HG03469 (cell line): ENCODE data around the gene IL4I1.
A peak's percentile ranks its signal among the peaks of the same experiment; 100 is the strongest.
"Not testable (repeated sequence)": the region's sequence is repeated elsewhere in the genome, so short reads cannot be mapped to it uniquely, and the experiment has no call there.

Experiments
- ATAC-seq: cut with Tn5 transposase; IDR thresholded peaks from one replicate; pipeline ENCODE4 v1.9.1; 2021; ENCODE audit warnings: mild to moderate bottlenecking, moderate library complexity, moderate number of reproducible peaks; ENCODE audit not compliant: unreplicated experiment

Gene IL4I1

DNA sequence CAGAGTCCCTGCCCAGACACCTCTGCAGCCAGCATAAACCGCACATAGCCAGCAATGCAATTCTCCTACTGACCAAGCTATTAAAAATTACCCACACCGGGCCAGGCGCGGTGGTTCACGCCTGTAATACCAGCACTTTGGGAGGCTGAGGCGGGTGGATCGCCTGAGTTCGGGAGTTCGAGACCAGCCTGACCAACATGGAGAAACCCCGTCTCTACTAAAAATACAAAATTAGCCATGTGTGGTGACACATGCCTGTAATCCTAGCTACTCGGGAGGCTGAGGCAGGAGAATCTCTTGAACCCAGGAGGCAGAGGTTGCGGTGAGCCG lies 28.2 kb upstream of the IL4I1 start:
- not testable (repeated sequence) for ATAC-seq

DNA sequence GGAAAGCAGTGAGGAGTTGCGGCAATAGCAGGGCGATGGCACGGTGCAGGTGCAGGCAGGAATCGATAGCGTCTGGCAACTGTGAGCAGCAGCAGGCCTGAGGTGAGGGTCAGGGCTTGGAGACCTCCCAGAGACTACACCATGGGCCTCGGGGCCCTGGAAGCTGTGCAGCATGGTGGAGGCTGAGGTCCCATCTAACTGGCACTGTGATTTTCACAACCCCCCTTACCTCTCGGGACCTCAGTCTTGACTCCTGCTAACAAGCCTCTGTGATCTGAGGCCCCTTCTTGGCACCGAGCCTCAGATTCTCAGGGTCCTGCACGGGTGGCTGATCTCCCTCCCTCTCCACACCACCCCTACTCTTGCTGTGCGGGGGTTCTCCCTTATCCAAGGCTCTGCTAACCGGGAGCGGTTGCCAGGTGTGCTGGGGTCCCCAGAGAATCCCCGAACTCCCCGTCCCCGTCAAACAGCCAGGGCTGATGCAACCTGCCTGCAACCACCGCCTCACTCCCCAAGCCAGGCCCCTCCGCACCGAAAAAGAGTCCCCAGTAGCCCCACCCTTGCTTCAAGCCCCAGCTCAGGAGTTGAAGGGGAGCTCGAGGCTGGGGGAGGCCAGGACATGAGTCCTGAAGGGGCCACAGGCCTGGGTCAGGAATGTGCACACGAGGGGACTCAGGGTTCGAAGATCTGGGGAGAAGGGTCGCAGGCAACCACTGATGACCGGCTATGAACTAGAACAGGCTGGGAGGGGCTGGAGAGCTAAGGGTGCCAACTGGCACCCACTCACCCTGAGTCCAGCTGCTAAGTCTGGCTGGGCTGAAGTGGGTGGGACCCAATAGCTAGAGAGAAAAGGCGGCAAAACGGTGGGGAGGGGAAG lies 27.6 kb upstream of the IL4I1 start:
- ATAC-seq = no peak

DNA sequence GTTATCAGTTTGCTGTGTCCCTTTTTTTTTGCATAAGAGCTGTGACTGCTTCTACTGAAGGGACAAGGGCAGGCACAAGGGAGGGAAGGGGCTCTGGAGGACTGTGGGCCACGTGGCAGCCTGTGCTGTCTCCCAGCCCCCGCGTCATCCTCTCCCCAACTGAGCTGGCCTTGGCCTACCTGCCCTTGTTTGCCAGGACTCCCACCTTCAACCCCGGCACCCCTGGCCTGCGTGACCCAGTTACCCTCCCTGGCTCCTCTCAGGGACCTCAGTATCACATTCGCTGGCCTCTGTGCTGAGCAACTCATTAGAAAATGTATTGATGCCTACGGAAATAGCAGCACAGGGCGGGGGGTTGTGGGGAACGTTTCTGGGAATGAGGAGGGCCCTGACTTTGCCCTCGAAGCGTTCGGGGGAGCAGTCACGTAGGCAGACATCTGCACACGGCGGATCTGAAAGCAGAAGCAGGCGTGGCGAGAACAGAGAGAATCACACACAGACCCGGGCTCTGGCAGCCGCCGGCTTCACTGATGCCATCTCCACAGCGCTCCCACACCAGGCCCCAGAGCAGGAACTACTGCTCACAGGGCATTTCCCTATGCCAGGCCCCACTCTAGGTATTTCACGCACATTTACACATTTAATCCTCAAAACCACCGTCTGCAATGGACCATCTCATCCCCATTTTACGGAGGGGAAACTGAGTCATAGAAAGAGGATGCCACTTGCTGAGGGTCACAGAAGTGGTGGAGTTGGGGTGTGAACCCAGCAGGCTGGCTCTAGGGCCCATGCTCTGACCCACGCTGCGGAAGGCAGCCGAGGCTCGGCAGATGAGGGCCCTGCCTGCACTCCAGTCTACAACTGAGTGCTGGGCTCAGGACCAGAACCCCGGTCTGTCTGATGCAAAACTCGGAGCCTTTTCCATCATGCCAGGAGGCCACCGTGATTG lies 26.6 kb upstream of the IL4I1 start:
- no peak for ATAC-seq

DNA sequence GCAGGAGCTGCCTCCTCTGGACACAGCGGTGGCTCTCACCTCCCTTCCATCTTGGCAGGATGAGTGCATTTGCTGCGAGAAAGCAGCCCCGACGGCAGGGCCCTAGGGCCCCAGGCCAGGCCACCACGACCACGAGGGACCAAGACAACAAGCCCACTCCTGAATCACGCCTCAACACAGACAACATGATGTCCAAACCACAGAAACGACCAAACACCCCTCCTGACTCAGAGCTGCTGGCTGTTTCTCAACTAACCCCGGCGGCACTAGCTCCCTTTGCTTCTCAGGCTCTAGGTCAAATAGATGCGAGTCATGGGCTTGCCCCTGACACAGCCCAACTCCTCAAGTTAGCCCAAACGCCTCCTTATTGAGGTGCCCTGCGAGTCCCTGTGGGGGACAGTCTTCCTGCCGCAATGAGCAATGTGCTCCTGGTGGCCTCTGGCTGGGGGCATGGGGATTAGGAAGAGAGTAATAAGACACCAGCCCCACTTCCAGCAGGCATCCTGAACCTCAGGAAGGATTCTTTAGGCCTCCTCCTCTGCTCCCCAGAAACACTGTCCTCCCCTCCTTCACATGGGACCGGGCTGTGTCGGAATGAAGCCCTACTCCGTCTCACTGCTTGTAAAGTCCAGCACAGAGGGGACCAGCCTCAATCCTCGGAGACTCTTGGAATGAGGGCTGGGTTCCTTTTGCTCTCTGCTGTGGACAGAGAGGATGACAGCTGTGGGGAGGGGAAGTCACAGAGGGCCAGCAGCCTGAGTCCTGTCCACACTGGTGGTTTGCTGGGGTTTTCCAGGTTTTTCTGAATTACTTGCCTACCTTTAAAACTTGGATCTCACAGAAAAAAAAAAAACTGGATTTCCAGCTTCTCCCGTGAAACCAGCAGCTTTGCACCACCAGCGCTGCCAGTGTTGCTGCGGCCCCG lies 25.4 kb upstream of the IL4I1 start:
- ATAC-seq = no peak

DNA sequence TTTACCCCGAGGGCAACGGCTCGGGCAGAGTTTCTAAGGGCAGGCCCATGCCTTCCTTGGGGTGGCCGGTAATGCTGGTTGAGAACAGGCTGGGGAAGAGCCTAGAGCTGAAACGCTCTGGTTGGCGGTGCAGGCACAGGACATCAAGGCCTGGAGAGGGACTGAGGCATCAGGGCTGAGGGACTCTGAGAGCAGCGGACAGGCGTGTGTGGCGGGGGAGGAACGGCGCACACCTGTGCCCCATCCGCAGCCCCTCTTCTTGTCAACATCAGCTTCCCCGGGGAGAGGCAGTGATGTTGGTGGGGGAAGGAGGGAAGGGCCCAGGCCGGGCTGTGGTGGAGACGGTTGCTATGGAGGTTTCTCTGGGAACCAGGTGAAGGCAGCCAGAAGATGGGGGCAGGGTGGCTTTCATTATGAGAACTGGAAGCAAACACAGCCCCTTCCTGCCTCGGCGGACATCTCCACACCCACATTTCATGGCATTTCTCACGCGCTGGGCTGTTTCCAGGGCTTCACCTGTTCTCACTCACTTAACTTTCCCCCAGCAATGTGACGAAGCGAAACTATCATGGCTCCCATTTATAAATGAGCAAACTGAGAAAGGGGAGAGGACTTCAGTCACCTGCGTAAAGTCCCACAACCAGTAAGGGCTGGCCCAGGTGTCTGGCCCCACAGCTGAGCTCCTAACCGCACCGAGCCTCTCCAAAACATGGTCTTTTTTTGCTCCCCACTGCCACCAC lies 24.1 kb upstream of the IL4I1 start:
- no peak for ATAC-seq

DNA sequence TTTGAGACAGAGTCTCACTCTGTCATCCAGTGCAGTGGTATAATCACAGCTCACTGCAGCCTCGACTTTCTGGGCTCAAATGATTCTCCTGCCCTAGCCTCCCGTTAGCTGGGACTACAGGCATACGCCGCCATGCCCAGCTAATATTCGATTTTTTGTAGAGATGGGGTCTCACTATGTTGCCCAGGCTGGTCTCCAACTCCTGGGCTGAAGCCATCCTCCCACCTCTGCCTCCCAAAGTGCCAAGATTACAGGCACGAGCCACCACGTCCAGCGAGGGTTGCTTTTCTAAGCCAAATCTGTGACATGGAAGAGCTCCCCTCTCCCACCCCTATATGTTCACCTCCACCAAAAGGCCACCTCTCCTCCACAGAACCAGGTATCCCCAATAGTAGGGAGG lies 21.4 kb upstream of the IL4I1 start:
- ATAC-seq = no peak

DNA sequence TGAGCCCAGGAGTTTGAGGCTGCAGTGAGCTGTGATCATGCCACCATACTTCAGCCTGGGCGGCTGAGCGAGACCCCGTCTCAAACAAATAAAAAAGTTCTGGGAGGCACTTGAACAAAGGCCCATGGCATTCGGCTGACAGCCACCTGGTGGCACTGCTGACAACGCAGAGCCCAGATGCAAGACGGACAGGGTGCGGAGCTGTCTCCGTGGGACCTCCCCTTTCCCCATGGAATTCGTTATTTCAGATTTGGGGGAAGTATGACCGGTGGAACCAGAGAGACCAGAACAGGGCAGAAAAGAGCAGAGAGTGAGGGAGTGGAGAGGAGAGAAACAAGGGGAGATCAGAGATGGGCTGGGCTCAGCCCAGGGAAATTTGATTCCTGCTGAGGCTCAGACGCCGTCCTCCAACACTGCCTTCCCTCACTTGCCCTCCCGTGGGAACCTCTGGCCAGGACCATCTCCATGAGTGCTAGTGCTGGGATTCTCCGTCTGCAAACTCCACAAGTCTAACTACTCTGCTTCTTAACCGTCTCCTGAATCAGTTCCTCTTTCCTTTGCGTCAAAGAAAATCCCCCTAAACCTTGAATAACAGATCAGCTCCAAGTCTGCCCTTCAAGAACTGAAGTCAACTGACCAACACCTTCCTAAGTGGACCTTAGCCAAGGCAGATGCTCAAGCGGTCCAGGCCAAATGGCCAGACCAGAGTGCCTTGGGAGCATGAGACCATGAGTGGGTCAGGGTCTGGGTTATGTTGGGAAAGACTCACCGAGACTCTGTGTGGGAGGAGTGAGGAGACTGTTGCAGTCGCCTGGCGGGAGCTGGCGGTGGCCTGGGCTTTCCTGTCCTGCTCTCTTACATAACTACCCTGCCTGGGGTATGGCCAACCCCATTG lies 20.4 kb upstream of the IL4I1 start:
- no peak for ATAC-seq

DNA sequence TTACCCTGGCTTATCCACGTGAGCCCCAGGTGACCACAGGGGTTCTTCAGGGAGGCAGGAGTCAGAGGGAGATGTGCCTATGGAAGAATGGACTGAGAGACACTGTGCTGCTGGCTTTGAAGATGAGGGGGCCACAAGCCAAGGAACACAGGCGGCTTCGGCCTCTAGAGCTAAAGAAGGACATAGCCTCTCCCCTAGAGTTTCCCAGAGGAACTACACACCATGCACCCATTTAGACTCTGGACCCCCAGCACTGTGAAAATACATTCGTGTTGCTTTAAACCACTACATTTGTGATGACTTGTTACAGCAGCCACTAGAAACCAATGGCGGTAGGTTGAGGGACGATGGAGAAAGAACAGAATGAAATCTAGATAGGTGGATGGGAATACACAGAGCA lies 18.6 kb upstream of the IL4I1 start:
- ATAC-seq = no peak

DNA sequence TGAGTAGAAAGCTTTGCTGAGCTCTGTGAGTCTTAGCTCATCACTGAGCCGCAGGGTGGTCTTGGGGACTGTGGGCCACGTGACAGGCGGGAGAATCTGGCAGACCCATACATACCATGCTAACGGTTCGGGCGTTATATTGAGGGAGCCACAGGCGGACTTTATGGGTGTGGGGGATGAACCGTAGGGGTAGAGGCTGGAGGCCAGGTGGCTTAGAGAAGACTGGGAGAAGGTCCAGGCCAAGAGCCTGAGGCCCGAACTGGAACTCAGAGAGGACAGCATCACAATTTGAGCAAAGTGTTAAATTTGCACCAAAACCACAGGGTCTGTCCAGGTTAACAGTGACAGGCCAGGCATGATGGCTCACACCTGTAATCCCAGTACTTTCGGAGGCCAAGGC lies 17.0 kb upstream of the IL4I1 start:
- ATAC-seq = no peak

DNA sequence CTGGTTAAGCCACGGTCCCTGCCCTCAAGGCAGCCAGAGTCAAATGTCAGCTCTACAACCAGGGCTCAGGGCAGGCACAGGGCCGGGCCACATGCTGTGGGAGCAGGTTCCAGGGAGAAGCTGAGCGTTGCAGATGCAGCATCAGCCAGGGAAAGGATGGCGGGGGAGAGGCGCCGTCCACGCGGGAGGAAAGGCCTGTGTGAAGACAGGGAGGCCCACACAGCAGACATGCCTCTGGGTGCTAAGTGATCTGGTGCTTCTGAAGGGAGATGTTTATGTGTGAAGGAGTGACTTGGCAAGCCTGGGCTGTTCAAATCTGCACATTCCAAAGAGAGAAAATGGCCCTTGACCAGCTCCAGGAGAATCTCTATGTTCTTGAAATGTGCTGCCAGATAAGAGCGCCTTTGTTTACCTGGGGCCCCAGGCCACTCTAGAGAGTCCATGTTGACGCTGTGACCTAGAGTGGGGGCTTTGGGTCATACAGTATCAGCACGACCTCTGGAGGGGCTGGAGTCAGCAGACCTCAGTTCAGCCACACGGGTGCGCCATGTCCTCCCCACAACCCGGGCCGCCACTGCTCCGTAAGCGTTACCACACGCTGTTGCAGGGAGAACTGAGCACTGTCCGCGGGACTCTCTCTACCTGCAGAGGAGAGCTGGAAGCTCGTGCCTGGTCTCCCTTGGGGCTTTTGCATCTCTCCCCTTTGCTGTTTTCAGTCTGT lies 16.4 kb upstream of the IL4I1 start:
- ATAC-seq = no peak

DNA sequence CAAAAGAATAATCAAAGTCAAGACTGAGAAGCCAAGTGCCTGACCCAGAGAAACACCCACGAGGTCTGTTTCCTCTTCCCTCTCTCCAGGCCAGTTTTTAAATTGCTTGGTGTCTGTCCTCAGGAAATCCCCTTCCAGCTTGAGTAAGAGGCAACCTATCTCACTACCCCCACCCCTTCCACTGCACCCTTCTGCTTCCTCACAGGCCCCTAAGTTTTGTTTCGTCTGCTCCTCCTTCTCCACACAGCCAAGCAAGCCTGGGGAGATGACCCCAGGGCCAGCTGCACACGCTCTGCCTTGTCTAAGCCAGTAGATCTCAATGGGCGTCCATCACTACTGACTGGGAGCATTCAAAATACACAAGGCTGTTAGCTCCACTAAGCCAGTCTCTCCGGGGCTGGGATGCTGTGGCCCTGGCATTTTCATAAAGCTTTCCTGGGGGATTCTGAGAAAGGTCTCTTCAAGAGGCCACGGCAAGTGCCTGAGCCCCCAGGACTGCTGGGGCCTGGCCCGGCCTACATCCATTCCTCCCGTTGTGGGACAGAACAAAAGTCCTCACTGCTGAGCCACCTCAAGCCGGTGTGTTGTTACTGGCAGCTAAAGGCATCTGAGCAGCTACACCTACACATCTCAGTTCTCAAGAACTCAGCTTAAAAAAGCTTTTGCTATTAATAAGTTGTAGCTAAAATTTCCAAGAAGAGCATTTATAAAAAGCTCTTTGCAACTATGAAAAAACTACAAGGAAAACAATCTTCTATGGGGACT lies 14.9 kb upstream of the IL4I1 start:
- ATAC-seq = no peak

DNA sequence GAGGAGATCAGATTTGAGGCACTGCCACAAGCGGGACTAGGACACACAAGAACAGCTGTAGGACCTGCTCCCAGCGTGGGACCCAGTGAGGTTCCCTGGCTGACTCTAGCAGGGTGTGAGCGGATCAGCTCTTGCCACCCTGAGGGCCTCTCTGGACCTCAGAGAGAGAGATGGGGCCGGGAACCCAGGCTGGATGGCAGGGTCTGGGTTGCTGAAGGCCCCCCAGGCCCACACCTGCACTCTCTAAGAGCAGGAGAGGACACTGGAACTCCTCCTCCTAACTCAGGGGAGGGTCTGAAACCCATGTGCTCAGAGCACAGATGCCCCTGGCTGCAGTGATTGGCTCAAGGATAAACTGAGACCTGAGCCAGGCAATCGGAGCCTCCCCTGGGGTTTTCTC lies 13.5 kb upstream of the IL4I1 start:
- no peak for ATAC-seq

DNA sequence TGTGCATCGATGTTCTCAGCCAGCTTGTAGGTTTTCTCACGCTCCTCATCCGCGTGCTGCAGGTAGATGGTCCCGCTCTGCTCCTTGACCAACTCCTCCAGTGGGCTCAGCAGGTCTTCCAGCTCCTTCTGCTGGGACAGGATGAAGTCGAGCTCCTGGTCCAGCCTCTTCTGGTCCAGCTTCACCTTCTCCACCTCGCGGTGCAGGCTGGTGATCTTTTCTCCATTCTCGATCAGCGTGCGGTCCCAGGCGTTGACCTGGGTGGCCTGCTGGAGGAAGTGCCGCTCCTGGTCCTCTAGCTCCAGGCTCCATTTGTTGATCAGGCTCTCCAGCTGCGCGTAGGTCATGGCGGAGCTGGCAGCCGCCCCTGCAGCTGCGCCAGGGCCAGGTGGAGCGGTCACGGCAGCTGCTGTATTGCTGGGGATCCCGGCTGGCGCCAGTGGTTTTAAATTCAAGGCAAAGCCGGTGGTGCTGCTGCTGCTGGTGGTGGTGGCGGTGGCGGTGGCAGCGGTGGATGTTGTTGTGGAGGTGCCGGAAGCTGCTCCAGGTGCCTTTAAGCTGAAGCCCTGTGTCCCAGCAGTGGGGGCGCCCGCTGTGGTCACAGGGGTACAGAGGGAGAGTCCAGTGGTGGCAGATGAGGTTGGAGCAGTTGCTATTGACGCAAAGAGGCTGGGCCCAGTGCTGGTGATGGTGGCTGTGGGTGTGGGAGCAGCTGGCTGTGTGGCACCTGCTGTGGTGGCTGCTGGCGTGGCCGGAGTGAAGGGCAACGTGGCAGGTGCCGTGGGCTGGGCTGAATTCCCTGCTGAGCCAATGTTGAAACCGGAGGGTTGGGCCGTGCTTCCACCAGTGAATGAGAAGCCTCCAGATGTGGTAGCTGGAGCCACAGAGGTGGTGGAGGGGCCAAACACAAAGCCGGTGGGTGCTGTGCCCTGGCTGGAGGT lies 12.1 kb upstream of the IL4I1 start:
- no peak for ATAC-seq

DNA sequence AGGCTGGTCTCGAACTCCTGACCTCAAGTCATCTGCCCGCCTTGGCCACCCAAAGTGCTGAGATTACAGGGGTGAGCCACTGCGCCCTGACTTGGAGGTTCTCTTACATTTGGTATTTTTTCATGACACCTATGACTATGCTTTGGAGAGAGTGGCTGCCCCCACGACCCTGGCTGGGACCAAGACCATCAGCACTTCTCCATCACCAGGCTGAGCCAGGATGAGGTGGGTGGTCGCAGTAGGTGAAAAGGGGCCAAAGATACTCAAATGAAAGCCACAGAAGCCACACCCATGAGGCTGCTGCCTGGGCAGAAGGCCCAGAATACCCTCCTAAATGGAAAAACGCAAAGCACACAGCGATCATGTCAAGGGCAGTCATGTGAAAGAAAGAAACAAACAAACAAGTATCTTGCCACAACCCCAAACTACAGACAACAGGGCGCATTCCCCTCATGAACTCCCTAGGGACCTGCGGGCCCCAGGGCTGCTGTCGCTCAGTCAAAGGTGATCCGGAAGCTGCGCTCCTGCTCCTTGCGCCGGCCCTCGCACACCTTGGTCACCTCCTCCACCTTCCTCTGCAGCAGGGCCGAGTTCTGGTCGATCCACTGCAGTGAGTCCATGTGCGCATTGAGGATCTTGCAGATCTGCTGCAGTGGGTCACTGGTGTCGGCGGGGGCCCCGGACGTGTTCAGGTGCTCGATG lies 11.2 kb upstream of the IL4I1 start:
- peak; percentile 21 for ATAC-seq

DNA sequence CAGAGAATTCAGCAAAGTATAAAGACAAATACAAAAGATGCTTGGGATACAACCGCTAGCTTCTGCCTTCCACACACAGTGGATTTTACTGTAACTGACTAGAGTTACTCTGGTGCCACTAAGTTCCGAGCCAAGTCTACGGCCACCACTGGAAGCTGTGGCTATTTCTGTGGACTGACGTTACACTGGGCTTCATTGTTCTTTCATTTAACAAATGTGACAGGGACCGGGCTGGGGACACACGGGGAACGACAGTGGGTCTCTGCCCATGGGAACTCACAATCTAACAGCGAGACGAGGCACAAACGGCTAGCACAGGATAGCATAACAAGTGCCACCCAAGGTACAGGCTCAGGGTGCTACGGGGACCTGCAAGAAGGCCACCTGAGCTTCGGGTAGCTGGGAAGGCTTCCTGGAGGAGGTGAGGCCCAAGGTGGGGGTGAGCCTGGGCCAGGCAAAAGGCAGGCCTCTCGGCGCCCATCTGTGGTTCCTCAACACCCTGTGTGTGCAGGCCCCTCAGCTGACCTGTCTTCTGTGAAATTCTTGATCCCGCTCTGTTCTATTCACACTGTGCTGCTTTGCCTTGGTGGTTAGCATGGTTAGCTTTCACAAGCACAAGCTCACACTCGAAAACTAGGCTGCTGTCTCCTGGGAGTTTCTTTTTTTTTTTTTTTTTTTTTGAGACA lies 10.3 kb upstream of the IL4I1 start:
- ATAC-seq = no peak

DNA sequence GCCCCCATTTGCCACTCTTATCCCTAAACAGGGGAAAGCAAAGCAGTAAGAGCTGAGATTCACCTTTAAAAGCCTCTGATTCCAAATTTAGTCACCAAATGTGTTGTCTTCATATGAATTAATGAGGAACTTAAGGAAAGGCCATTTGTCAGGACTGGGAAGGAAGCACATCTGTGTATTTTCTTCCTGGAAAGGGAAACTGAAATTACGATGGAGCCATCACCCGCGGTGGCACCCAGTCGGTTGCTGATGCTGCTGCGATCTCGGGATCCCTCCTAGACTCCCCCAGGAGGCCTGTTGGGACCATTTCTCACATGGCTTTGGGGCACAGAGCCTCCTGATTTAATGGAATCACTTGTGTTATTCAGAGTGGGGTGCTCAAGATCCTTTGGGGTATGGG lies 7.4 kb upstream of the IL4I1 start:
- ATAC-seq = no peak
